Measurements from ENCODE around the gene ITIH6.

- no peak for TF ChIP-seq CTCF (IDR thresholded peaks at IDR 0.05)
- TF ChIP-seq POLR2A (IDR thresholded peaks at IDR 0.05): no peak
Measured at GRCh38 chrX:54714424-54714823, 83.6 kb downstream of the ITIH6 start.

Data from body of pancreas (tissue), 4 donors.